DOHH2 (cell line): ENCODE data around the gene BRICD5.

Source experiments
- EZH2phosphoT487 ChIP-seq: fragments of 200-600 bp; sonication (generic); IDR thresholded peaks from 2 replicates; pipeline ENCODE4 v1.6.1; 2017; ENCODE audit warnings: borderline replicate concordance, mild to moderate bottlenecking, antibody characterized with exemption, low read length, moderate library complexity, mixed read lengths
- TF ChIP-seq, protein P1 (sequence below): fragments of 200-600 bp; sonication (generic); IDR thresholded peaks from one replicate; pipeline ENCODE4 v1.5.1; 2014; ENCODE audit warnings: antibody characterized with exemption, mild to moderate bottlenecking, low read depth, low read length; ENCODE audit not compliant: poor library complexity, severe bottlenecking

GRCh38 chr16:2198283-2198682 is 12.4 kb downstream of the BRICD5 start:
- TF ChIP-seq, protein P1, sequence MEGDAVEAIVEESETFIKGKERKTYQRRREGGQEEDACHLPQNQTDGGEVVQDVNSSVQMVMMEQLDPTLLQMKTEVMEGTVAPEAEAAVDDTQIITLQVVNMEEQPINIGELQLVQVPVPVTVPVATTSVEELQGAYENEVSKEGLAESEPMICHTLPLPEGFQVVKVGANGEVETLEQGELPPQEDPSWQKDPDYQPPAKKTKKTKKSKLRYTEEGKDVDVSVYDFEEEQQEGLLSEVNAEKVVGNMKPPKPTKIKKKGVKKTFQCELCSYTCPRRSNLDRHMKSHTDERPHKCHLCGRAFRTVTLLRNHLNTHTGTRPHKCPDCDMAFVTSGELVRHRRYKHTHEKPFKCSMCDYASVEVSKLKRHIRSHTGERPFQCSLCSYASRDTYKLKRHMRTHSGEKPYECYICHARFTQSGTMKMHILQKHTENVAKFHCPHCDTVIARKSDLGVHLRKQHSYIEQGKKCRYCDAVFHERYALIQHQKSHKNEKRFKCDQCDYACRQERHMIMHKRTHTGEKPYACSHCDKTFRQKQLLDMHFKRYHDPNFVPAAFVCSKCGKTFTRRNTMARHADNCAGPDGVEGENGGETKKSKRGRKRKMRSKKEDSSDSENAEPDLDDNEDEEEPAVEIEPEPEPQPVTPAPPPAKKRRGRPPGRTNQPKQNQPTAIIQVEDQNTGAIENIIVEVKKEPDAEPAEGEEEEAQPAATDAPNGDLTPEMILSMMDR = no peak
- TF ChIP-seq EZH2phosphoT487 = no peak
